Measurements from ENCODE around the gene SESN1. TPM values are rescaled to one million over a fixed set of nuclear protein-coding genes. Genes with fewer than 3 reads are reported as not detected.

Gene SESN1
- total RNA-seq, 4 donors from 2014 or later = 50.7 to 80.9 (median 61.8) TPM

GRCh38 chr6:109015176-109015575 lies 79.5 kb downstream of the SESN1 start:
- Histone ChIP-seq H3K36me3 (no peaks in the 10 kb centered on the region), H3K27me3 (no peaks in the 10 kb centered on the region), H3K9me3 (no peaks in the 10 kb centered on the region), H3K27ac (replicated peaks in 1 of 4) (peak overlapping the region in 3 of 4 donors; percentile 6 to 8 (median 6)), H3K4me3 (no peak overlapping the region), H3K4me1 (peaks cover 22 to 42% (median 33%) of the 10 kb centered on the region in 4 donors)
- no peak for DNase-seq (ENCODE audit: extremely low spot score)
- intact Hi-C loops (cut with DNase I) = no loop called here
- TF ChIP-seq POLR2AphosphoS5 (IDR thresholded peaks at IDR 0.05) = no peak
- TF ChIP-seq POLR2A (IDR thresholded peaks at IDR 0.05; ENCODE audit: low read depth) = no peak
- no peak for TF ChIP-seq EP300 (IDR thresholded peaks at IDR 0.05)
- TF ChIP-seq CTCF (IDR thresholded peaks at IDR 0.05) = no peak

GRCh38 chr6:109014606-109015005 lies 80.0 kb downstream of the SESN1 start:
- H3K27me3 ChIP-seq = no peaks in the 10 kb centered on the region
- H3K27ac ChIP-seq (replicated peaks in 1 of 4) = peak overlapping the region; percentile 6 to 14 (median 7)
- no peak for TF ChIP-seq POLR2A (IDR thresholded peaks at IDR 0.05; ENCODE audit: low read depth)
- TF ChIP-seq EP300 (IDR thresholded peaks at IDR 0.05) = no peak
- TF ChIP-seq CTCF (IDR thresholded peaks at IDR 0.05) = no peak
- no peak for TF ChIP-seq POLR2AphosphoS5 (IDR thresholded peaks at IDR 0.05)
- H3K4me1 ChIP-seq = peaks cover 21 to 42% (median 30%) of the 10 kb centered on the region in 4 donors
- no peaks in the 10 kb centered on the region for H3K36me3 ChIP-seq
- intact Hi-C loops (cut with DNase I) = loop anchor here (5.0 kb wide), 1 partner anchor 43 kb away; no protein-coding TSS in a partner anchor
- H3K4me3 ChIP-seq = no peak overlapping the region
- DNase-seq (ENCODE audit: extremely low spot score) = no peak
- WGBS = 84% methylated on average over 2 of the region's 2 CpGs
- no peaks in the 10 kb centered on the region for H3K9me3 ChIP-seq

GRCh38 chr6:109013656-109014305 lies 80.9 kb downstream of the SESN1 start:
- Histone ChIP-seq H3K36me3 (no peaks in the 10 kb centered on the region), H3K9me3 (no peaks in the 10 kb centered on the region), H3K27me3 (no peaks in the 10 kb centered on the region), H3K4me3 (no peak overlapping the region), H3K27ac (replicated peaks in 1 of 4) (peak overlapping the region; percentile 9 to 32 (median 22)), H3K4me1 (peaks cover 21 to 42% (median 28%) of the 10 kb centered on the region in 4 donors)
- no peak for DNase-seq (ENCODE audit: extremely low spot score)
- 46% methylated on average over 2 of the region's 2 CpGs for WGBS
- TF ChIP-seq POLR2AphosphoS5 (IDR thresholded peaks at IDR 0.05) (no peak), POLR2A (IDR thresholded peaks at IDR 0.05; ENCODE audit: low read depth) (no peak), EP300 (IDR thresholded peaks at IDR 0.05) (no peak), CTCF (IDR thresholded peaks at IDR 0.05) (no peak)
- intact Hi-C loops (cut with DNase I) = loop anchor here (5.0 kb wide), 1 partner anchor 44 kb away; no protein-coding TSS in a partner anchor

GRCh38 chr6:109010705-109011102 lies 83.9 kb downstream of the SESN1 start:
- WGBS = 82% methylated on average over 2 of the region's 2 CpGs
- Histone ChIP-seq H3K27ac (replicated peaks in 1 of 4) (peak overlapping the region; percentile 97), H3K36me3 (no peaks in the 10 kb centered on the region), H3K27me3 (no peaks in the 10 kb centered on the region), H3K4me3 (peak overlapping the region in 1 of 4 donors; percentile 93), H3K4me1 (peaks cover 22 to 64% (median 44%) of the 10 kb centered on the region in 4 donors), H3K9me3 (no peaks in the 10 kb centered on the region)
- no peak for TF ChIP-seq POLR2A (IDR thresholded peaks at IDR 0.05; ENCODE audit: low read depth)
- no peak for TF ChIP-seq EP300 (IDR thresholded peaks at IDR 0.05)
- TF ChIP-seq CTCF (IDR thresholded peaks at IDR 0.05) = no peak
- no peak for TF ChIP-seq POLR2AphosphoS5 (IDR thresholded peaks at IDR 0.05)
- intact Hi-C loops (cut with DNase I) = loop anchor here (5.0 kb wide), 1 partner anchor 47 kb away; no protein-coding TSS in a partner anchor
- DNase-seq (ENCODE audit: extremely low spot score) = no peak

Measured in esophagus muscularis mucosa (tissue), 4 donors.